GM21381 (cell line): ENCODE measurements around the gene TFB1M.

Source experiments
- ATAC-seq: cut with Tn5 transposase; IDR thresholded peaks from one replicate; pipeline ENCODE4 v1.9.1; 2021; ENCODE audit warnings: mild to moderate bottlenecking, moderate library complexity; ENCODE audit not compliant: unreplicated experiment

Gene TFB1M

DNA sequence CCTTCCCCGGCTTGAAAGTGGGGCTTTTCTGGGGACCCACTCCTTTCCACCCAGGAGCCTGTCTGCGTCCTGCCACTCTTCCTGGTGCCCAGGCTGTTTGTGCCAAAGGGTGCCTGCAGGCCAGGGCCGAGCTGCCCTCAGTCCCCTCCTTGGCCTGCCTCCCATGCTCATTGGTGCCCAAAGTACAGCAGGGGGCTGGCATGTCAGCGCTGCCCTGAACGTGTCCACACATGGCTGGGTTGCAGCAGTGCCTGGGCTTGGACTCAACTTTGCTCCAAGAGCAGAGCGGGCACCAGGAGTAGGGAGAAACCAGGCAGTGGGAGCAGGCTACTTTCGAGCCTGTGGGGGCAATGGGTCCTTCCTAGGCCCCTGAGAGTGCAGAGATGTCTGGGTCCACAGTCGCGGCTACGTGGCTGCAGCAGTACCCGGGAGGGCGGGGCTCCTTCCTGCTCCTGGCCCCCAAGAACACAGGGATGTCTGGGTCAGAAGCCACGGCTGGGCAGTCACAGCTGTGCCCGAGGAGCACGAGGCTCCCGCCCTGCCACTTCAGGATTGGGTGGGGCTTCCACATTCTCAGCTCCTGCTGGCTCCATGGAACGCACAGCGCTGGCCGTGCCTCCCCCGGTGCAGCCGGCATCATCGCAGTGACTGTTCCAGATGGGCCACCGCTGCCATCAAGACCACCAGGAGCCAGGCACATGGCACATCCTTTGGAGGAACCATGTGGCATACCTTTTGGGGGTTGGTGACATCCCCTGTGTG, 100.5 kb downstream of the TFB1M start:
- ATAC-seq = no peak

DNA sequence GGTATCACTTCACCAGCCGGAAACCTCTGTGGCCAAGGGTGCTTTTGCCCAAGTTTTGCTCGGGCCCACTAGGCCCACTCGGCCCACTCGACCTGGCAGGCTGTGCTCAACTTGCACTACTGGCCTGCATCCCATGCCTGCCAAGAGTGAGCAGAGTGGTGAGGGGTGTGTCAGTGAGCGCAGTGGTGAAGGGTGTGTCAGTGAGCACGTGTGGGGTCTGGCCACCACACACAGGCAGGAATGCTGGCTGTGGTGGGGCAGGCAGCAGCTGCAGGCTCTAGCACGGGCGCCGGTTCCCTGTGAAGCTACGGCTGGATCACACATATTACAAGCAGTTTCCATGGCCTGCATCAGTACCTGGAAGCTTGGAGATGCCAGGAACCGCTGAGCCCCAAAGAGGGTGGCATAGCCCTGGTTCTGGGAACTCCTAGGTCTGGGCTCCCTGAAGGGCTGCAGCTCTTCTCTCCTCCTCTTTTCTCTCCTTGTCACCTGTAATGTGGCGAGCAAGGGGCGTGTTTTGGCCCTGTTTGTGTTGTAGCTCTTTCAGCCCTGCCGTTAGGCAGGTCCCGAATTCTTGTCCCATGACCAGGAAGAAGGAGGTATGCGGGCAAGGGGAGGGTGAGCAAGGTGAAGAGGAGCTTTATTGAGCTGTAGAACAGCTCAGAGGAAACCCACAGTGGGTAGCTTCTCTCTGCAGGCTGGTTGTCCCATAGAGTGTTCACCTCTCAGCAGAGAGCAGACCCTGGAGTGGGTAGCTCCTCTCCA, 101.5 kb downstream of the TFB1M start:
- ATAC-seq = no peak

DNA sequence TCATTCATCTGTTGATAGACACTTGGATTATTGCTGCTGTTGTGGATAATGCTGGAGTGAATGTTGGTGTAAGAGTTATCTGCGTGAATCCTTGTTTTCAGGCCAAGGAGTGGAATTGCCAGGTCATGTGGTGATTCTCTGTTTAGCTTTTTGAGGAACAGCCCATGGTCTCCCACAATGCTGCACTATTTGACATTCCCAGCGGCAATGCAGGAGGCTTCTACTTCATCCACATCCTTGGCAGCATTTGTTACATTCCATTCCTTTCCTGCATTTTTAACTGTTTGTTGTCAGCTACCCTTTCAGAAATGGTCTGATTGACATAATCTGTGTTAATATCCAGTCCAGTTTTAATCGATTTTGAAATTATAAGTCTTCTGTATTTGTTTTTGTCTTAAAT, 102.2 kb downstream of the TFB1M start:
- no peak for ATAC-seq

DNA sequence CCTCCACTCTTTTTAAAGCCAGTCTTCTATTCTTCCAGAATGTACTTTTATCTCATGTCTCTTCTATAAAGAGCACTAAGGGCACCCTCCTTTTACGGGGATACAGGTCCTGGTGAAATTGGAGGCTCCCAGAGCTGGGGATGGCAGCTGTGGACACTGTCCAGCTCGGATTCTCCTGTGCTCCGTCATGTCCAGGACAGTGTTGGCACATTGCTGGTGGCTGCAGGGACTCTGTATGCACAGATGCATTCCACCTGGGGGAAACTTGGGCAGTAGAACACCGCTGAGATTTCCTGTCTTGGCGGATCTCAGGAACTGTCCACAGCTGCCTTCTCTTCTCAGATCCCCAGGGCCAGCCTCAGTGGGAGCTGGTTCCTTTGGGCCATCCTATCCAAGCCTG, 107.1 kb downstream of the TFB1M start:
- ATAC-seq = no peak
